ENCODE results near the gene A1BG. TPM values are rescaled to one million over a fixed set of nuclear protein-coding genes. Genes with fewer than 3 reads are reported as not detected.

A1BG gene
- total and polyA plus RNA-seq, 5 donors, result 21.0 to 36.0 (median 32.6) TPM

DNA sequence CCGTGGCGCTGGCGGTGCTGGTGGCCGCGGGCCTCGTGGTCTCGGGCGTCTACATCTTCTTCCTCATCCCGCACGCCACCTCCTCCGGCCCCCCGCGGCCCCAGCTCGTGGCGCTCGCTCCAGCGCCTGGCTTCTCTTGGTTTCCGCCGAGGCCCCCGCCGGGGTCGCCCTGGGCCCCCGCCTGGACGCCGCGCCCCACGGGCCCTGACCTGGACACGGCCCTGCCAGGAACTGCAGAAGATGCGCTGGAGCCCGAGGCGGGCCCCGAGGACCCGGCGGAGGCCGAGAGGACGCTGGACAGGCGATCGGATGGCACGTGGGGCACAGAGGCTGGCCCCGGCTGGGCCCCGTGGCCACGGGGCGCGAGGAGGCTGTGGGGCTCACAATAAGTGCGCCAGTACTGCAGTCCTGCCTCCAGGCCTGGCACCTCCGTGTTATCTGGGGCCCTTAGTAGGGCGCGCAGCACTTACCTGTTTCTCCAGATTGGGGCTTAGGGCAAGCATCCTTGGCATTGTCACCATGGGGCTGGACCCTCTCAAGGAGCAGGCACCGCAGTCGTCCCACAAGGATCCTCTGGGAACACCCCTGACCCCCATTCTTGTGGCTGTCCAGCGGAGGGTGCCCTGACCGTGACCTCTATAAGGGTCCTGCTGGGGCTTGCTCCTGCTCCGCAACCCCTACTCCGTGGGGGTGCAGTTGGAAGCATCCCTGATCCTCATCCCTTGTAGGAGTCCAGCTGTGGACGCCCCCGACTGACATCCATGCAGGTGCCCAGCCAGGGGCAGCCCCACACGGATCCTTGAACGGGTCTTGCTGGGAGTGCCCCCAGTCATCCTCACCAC, 43.6 kb upstream of the A1BG start:
- no peaks in the 10 kb centered on the region for H3K4me1 ChIP-seq (ENCODE audit: control insufficient read depth, insufficient read depth, low read length)
- no peak overlapping the region for H3K27ac ChIP-seq (ENCODE audit: low read length)
- peak in 1 of 3 donors; percentile 50 for DNase-seq
- no peak overlapping the region for H3K4me3 ChIP-seq (ENCODE audit: low read length)
- H3K9me3 ChIP-seq (ENCODE audit: control insufficient read depth, low read length), result no peaks in the 10 kb centered on the region
- no peak for ATAC-seq
- 28% methylated on average over 58 of the region's 58 CpGs for WGBS
- H3K27me3 ChIP-seq (ENCODE audit: control insufficient read depth, insufficient read depth), result no peaks in the 10 kb centered on the region
- intact Hi-C loops (cut with DNase I), result no loop called here

DNA sequence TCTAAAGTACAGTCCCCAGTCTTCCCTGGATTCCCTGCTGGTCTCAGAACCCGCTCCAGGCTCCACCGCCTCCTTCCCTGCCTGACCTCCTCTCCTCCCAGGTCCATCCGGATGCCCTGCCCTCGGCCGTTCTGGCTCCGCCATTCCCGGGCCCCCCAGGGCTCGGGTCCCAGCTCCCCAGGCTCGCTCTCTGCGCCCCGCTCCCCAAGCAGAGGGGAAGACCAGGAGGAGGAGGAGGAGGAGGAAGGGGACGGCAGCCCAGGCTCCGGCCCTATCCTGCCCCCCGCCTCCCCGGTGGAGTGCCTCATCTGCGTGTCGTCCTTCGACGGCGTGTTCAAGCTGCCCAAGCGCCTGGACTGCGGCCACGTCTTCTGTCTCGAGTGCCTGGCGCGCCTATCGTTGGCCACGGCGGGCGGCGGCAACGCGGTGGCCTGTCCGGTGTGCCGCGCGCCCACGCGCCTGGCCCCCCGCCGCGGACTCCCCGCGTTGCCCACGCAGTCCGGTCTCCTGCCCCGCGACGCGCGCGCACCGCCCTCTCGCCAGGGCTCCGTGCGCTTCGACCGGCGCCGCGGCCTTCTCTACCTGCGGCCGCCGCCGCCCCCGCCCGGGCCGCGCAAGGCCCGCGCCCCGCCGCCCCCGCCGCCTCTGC, 42.8 kb upstream of the A1BG start:
- no peaks in the 10 kb centered on the region for H3K27me3 ChIP-seq (ENCODE audit: control insufficient read depth, insufficient read depth)
- no peak overlapping the region for H3K27ac ChIP-seq (ENCODE audit: low read length)
- WGBS, result 4% methylated on average over 75 of the region's 75 CpGs
- DNase-seq, result peak in 1 of 3 donors; percentile 61
- H3K9me3 ChIP-seq (ENCODE audit: control insufficient read depth, low read length), result no peaks in the 10 kb centered on the region
- no peak for ATAC-seq
- intact Hi-C loops (cut with DNase I), result no loop called here
- H3K4me3 ChIP-seq (ENCODE audit: low read length), result no peak overlapping the region
- no peaks in the 10 kb centered on the region for H3K4me1 ChIP-seq (ENCODE audit: control insufficient read depth, insufficient read depth, low read length)

DNA sequence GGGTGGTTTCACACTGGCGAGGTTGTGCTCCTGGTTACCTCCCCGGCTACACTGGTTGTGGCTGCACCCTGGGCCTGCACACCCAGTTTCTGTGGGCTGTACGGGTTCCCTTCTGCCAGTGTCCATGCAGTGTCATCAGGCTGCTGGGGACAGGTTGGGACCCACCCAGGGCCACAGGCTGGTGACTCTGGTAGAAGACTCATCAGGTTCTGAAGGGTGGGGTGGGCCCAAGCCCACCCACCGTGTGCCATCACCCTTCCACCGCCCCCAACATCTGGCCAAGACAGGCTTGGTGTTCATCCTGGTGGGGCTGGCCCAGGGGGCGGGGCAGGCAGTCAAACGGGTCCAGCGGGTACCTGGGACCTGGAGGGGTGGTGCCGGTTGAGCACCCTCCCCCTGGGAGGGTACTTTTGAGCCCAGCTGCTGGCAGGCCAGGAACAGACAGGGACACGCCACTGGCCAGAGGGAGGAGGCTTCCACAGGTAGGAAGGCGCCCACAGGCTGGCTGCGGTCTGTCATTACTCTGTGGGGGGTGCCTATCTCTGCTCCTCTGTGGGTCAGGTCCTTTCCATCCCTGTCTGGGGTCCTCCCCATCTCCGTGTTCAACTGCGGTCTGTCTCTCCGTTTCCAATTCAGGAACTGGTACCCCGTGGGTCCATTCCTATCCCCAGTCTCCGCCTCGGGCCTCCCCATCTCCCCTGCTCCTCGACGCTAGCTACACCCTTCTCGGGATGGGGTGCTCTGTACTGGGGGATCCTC, 42.1 kb upstream of the A1BG start, which contains the start of gene RNF225:
Gene RNF225, plus strand, starts transcription at position 437 of the 759 bp plus-strand sequence. CDS start 434 bp downstream, outside the sequence.
- WGBS, result 34% methylated on average over 21 of the region's 21 CpGs
- ATAC-seq (peak; percentile 7 to 28), DNase-seq (peak in 1 of 3 donors; percentile 42)
- Histone ChIP-seq H3K27ac (ENCODE audit: low read length) (no peak within 1 kb of the TSS), H3K4me3 (ENCODE audit: low read length) (no peak within 1 kb of the TSS), H3K9me3 (ENCODE audit: control insufficient read depth, low read length) (no peaks in the 10 kb centered on the region), H3K27me3 (ENCODE audit: control insufficient read depth, insufficient read depth) (no peaks in the 10 kb centered on the region), H3K4me1 (ENCODE audit: control insufficient read depth, insufficient read depth, low read length) (no peaks in the 10 kb centered on the region)
- intact Hi-C loops (cut with DNase I), result no loop called here

DNA sequence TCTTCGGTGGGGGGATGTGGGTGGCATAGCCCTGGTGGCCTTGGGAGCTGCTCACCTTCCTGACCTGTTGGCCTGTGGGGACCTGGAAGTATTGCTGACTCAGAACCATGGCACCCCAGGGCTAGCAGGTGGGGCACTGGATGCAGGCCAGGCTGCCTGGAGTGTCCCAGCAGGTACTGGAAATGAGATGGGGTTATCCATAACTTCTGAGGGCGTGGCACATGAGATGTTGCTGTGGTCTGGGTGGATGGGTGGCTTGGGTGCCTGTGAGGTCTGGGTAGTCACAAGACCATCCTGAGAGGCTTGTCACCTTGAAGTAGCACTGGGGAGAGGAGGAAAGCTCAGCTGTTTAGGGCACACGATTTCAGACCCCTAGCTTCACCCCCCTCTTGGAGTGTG, 41.5 kb upstream of the A1BG start:
- DNase-seq (peak in 1 of 3 donors; percentile 38), ATAC-seq (peak in 1 of 2 donors; percentile 5)
- intact Hi-C loops (cut with DNase I), result no loop called here
- no peak overlapping the region for H3K4me3 ChIP-seq (ENCODE audit: low read length)
- no peaks in the 10 kb centered on the region for H3K9me3 ChIP-seq (ENCODE audit: control insufficient read depth, low read length)
- H3K27me3 ChIP-seq (ENCODE audit: control insufficient read depth, insufficient read depth), result no peaks in the 10 kb centered on the region
- whole genome bisulfite sequencing, result 73% methylated on average over 3 of the region's 3 CpGs
- H3K4me1 ChIP-seq (ENCODE audit: control insufficient read depth, insufficient read depth, low read length), result no peaks in the 10 kb centered on the region
- no peak overlapping the region for H3K27ac ChIP-seq (ENCODE audit: low read length)

DNA sequence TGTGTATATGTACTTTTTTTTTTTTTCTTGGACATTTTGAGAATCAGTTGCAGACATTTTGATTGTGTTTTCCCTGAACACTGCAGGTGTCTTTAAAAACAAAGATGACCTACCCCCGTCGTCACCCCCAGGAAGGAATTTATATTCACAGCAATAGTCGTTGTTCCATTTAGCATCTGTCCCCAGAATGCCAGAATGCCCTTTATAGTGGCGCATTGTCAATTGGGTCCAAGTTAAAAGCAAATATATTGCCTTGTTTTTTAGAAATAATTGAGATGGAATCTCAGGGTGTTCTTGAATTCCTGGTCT, 40.4 kb upstream of the A1BG start:
- WGBS, result 88% methylated on average over 4 of the region's 4 CpGs
- Histone ChIP-seq H3K4me1 (ENCODE audit: control insufficient read depth, insufficient read depth, low read length) (no peaks in the 10 kb centered on the region), H3K9me3 (ENCODE audit: control insufficient read depth, low read length) (no peaks in the 10 kb centered on the region), H3K27ac (ENCODE audit: low read length) (no peak overlapping the region), H3K4me3 (ENCODE audit: low read length) (no peak overlapping the region), H3K27me3 (ENCODE audit: control insufficient read depth, insufficient read depth) (no peaks in the 10 kb centered on the region)
- intact Hi-C loops (cut with DNase I), result no loop called here
- DNase-seq (no peak), ATAC-seq (no peak)

DNA sequence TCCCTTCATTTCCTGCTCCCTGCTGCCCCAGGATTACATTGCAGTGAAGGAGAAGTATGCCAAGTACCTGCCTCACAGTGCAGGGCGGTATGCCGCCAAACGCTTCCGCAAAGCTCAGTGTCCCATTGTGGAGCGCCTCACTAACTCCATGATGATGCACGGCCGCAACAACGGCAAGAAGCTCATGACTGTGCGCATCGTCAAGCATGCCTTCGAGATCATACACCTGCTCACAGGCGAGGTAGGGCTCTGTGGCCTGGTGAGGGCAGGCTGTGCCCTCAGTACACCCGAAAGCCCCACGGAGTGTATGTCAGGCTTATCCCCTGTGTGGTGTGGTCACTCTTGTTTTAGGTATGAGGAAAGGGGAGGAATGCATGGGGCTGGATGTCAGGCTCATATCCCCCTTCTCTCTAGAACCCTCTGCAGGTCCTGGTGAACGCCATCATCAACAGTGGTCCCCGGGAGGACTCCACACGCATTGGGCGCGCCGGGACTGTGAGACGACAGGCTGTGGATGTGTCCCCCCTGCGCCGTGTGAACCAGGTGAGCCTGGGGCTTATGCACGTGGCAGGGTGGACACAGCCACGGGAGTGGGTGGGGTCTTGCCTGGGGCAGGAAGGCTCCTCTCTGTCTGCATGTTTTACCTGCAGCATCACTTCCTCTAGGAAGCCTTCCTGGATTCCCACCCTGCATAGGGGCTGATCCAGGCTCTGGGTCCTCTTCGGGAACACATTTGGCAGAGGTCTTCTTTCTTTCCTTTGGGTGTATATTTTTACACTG, 39.8 kb upstream of the A1BG start:
- ATAC-seq, result no peak
- 90% methylated on average over 26 of the region's 26 CpGs for WGBS

DNA sequence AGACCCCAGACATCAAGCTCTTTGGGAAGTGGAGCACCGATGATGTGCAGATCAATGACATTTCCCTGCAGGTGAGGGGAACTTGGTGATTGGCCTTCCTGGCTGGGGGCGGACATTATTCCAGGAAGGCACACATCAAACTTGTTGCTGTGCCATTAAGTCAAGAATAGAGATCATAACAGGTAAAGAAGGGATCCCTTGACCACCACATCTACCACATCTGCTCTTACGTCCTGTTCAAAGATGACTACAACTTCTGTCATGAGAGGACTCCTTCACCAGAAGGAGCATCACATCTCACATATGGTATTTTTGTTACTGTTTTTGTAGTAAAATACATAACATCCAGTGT, 34.9 kb upstream of the A1BG start:
- intact Hi-C loops (cut with DNase I), result no loop called here
- no peaks in the 10 kb centered on the region for H3K9me3 ChIP-seq (ENCODE audit: control insufficient read depth, low read length)
- no peaks in the 10 kb centered on the region for H3K27me3 ChIP-seq (ENCODE audit: control insufficient read depth, insufficient read depth)
- 86% methylated on average over 3 of the region's 3 CpGs for WGBS
- H3K4me1 ChIP-seq (ENCODE audit: control insufficient read depth, insufficient read depth, low read length), result peaks cover 13% of the 10 kb centered on the region
- DNase-seq (no peak), ATAC-seq (no peak)
- H3K27ac ChIP-seq (ENCODE audit: low read length), result no peak overlapping the region
- H3K4me3 ChIP-seq (ENCODE audit: low read length), result peak overlapping the region; percentile 99

More for the DNA sequence above, 39.8 kb upstream of the A1BG start:
- Histone ChIP-seq H3K9me3 (ENCODE audit: control insufficient read depth, low read length) (no peaks in the 10 kb centered on the region), H3K27ac (ENCODE audit: low read length) (no peak overlapping the region), H3K4me3 (ENCODE audit: low read length) (no peak overlapping the region), H3K4me1 (ENCODE audit: control insufficient read depth, insufficient read depth, low read length) (peaks cover under 1% of the 10 kb centered on the region), H3K27me3 (ENCODE audit: control insufficient read depth, insufficient read depth) (no peaks in the 10 kb centered on the region)
- peak in 1 of 3 donors; percentile 46 for DNase-seq
- intact Hi-C loops (cut with DNase I), result no loop called here

DNA sequence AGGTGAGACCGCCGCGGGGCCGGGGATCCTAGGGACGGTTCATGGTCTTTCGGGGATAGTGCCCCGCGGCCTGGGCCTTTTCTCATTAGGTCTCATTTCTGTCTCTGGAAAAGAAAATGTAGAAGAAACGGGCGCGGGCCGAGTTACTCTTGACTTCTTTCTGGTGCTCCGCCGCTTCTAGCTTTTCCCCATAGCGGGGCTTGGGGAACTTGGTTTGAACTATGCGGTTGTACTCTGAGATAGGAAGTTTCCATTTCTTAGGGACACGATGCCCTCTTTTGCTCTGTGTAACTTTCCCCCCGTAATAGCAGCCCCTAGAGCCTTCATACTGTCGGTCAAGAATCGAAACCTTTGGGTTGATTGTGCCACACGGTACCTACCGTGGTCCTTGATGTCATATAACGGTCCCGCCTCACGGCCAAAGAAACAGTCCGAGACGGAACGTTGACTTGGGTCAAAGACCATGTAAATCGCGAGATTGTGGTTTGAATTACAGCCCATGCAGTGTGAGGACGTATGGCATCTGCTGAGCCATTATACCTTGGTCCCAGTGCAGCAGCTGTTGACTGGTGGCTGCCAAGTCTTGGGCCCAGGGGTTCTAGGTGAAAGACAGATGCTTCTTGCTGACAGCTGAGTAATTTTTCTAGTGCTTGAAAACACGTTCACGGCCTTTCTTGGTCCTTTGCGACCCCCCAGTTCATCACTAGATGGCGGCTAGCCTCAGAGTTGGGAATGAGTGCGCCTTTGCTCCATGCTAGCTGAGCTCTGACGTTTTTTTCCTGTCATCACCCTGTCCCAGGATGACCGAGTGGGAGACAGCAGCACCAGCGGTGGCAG, 34.3 kb upstream of the A1BG start:
- ATAC-seq, result no peak

DNA sequence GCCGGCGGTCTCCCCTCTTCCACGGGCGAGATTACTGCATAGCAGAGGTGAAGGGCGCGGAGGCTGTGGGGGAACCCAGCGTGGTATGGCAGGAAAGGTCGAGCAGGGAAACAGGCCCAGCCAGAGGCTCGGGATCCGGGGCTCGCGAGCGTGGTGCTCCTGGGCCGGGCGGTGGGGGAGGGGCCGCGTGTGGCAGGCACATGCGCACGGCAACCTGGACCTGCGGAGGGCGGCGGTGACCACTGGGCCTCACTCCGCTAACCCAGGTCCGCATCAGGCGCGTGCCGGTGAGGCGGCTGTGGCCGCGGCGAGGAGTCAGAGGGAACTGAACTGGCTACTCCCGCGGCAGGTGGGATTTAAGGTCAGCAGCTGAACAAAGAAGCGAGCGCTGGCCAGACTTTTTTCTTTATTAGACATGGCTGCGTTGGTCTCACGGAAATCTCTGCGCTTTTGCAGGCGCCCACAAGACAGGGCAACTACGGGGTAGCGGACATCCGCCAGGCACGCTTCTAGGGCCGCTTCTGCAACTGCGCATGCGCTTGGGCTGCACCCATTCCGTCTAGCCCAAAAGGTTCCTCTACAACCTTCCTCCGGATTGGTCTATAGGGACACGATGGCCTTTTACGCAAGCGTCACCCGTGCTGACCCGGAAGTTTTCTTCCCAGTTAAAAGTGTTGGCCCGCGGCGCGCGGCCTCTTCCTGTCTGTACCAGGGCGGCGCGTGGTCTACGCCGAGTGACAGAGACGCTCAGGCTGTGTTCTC, 33.5 kb upstream of the A1BG start, which contains the start of gene RPS5:
Gene RPS5, plus strand, starts transcription at position 694 of the 762 bp plus-strand sequence. CDS start 869 bp downstream, outside the sequence.
- H3K27me3 ChIP-seq (ENCODE audit: control insufficient read depth, insufficient read depth), result no peaks in the 10 kb centered on the region
- intact Hi-C loops (cut with DNase I), result no loop called here
- under 1% methylated on average over 64 of the region's 64 CpGs for WGBS
- H3K4me1 ChIP-seq (ENCODE audit: control insufficient read depth, insufficient read depth, low read length), result peaks cover 13% of the 10 kb centered on the region
- no peaks in the 10 kb centered on the region for H3K9me3 ChIP-seq (ENCODE audit: control insufficient read depth, low read length)
- DNase-seq, result peak; percentile 95 to 98 (median 98)
- peak within 1 kb of the TSS; percentile 99 for H3K27ac ChIP-seq (ENCODE audit: low read length)
- ATAC-seq, result peak; percentile 96 to 97
- H3K4me3 ChIP-seq (ENCODE audit: low read length), result peak within 1 kb of the TSS; percentile 99

More for the DNA sequence above, 34.3 kb upstream of the A1BG start:
- H3K27me3 ChIP-seq (ENCODE audit: control insufficient read depth, insufficient read depth), result no peaks in the 10 kb centered on the region
- WGBS, result 7% methylated on average over 39 of the region's 39 CpGs
- peak in 2 of 3 donors; percentile 23 to 49 for DNase-seq
- H3K9me3 ChIP-seq (ENCODE audit: control insufficient read depth, low read length), result no peaks in the 10 kb centered on the region
- H3K4me1 ChIP-seq (ENCODE audit: control insufficient read depth, insufficient read depth, low read length), result peaks cover 13% of the 10 kb centered on the region
- intact Hi-C loops (cut with DNase I), result no loop called here
- peak overlapping the region; percentile 69 for H3K27ac ChIP-seq (ENCODE audit: low read length)
- H3K4me3 ChIP-seq (ENCODE audit: low read length), result peak overlapping the region; percentile 99
